Renal cortical epithelial cell (primary cell): ENCODE results near the gene AGO4. TPM values are rescaled to one million over a fixed set of nuclear protein-coding genes. Genes with fewer than 3 reads are reported as not detected.
"Not testable (repeated sequence)": the region's sequence is repeated elsewhere in the genome, so short reads cannot be mapped to it uniquely, and the experiment has no call there.

ENCODE experiments used
- DNase-seq: peaks from one replicate; pipeline ENCODE4 v3.0.0-alpha.2; 2011; ENCODE audit warnings: low read depth
- total RNA-seq: library from RNA; depleted of rRNA; stranded (reverse); fragments of >200 nt; gene quantifications from 2 replicates; pipeline ENCODE4 v1.2.3, GENCODE V29; 2014

The AGO4 gene
- total RNA-seq: 12.5 and 19.9 TPM in 2 replicates

- DNase-seq: no peak
These were observed at the start of gene AGO4 for GRCh38 chr1:35807614-35808449. Gene AGO4 (plus strand): TSS chr1:35808016. CDS start chr1:35808417, 401 bp downstream.

GRCh38 chr1:35762141-35762540 is 45.7 kb upstream of the AGO4 start:
- no peak for DNase-seq

DNA sequence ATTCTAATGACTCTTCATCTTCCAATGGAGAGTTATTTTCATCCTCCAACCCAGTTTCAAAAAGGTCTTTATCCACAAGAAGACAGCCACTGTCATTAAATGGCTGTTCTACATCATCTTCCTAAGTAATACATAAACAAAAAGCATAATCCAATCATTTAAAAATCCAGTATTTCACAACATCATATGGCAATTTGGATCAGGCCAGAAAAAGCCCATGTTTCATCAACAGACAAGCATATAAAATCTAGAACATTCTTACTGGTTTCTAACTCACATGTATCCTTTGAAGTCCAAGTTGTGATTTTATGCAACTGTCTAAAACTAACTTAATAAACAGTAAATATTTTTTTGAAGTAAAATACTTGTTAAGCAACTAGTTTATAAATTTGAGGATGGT is 44.6 kb upstream of the AGO4 start:
- no peak for DNase-seq

DNA sequence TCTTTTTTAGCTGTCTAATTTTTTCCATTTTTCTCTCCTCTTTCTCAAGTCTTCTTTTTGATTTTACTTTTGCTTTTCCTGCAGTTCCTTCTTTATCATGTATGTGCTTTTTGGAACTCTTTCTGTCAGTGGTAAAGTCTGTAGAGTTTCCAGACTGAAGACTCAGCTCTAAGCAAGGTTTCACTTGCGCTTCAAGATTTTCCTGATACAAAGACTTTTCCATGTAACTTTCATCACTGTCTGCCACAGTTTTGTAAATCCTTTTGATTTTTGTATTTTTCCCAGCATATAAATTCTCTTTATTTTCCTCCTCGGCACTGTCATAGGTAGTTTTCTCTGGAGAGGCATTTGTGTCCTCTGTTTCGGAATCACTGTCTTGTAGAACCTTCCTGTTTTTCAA is 43.5 kb upstream of the AGO4 start:
- no peak for DNase-seq

DNA sequence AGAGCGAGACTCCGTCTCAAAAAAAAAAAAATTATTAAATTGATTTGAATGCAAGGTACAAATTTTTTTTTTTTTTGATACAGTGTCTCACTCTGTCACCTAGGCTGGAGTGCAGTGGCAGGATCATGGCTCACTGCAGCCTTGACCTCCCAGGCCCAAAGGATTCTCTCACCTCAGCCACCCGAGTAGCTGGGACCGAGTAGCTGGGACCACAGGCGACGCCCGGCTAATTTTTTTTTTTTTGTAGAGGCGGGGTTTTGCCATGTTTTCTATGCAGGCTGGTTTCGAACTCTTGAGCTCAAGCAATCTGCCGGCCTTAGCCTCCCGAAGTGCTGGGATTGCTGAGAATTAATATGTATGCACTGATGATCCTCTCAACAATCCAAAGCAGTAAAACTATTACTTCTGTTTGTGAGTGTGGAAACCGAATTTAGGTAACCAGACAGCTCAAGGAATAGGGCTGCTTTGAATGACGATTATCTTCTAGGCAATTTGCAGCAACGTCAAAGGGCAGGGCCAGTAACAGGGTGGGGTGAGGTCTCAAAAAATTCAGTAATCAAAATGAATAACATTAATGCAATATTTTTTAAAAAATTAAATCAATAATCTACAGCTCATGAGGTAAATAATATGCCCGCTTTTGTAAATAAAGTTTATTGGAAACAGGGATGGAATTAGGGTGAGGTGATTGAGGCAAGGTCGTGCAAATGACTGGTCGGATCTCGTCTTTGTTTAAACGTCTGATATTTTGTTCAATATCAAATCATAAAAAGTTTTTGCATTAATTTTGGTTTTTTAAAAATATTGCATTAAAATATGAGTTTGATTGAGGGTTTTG is 39.2 kb upstream of the AGO4 start:
- no peak for DNase-seq

- DNase-seq: peak; percentile 71
These were observed 38.5 kb upstream of the AGO4 start for GRCh38 chr1:35769188-35769758.

GRCh38 chr1:35773711-35774110 is 34.1 kb upstream of the AGO4 start:
- DNase-seq: no peak

DNA sequence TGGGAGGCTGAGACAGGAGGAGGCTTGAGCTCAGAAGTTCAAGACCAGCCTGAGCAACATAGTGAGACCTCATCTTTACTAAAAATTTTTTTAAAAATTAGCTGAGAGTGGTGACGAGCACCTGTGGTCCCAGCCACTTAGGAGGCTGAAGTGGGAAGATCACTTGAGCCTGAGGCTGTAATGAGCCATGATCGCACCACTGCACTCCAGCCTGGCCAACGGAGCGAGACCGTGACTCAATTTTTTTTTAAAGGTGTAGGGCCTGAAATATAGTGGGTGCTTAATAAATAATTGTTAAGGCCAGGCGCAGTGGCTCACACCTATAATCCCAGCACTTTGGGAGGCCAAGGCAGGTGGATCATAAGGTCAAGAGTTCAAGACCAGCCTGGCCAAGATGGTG is 31.6 kb upstream of the AGO4 start:
- not testable (repeated sequence) for DNase-seq

DNA sequence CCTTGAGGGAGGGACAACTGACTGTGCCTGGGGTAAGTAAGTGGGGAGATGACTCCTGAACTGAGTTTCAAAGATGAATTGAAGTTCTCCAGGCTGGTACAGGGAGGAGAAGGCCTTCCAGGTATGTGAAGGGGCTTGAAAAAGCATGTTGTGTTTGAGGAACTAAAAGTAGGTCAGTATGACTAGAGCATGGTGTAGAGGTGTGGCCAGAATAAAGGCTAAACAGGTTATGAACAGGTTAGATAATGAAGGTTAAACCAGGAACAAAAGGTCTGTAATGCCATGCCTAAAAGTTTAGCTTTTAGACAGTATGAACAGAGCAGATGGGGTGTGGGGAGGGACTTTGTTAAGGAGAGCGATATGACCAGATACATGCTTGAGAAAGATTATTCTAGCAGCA is 30.7 kb upstream of the AGO4 start:
- no peak for DNase-seq

DNA sequence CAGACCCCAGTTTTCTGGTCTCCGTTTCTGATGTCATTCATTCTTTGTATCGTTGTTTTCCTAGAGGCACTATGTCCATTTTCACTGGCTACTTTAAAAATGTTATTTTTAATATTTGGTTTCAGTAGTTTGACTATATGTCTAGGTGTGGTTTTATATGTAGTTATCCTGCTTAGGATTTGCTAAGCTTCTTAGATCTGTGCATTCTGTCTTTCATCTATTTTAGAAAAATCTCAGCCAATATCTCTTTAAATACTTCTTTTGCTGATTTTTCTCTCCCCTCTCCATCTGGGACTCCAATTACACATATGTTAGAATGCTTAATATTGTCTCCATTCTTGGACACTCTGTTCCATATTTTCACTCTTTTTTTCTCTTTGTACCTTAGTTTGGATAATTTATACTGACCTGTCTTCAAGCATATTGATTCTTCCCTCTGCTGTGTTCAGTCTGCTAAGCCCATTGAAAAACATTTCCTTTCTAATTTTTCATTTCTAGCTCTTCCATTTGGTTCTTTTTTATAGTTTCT is 24.7 kb upstream of the AGO4 start:
- no peak for DNase-seq

- DNase-seq: not testable (repeated sequence)
These were observed 23.5 kb upstream of the AGO4 start for GRCh38 chr1:35784364-35784763.

GRCh38 chr1:35788139-35788538 is 19.7 kb upstream of the AGO4 start:
- DNase-seq: no peak

- no peak for DNase-seq
These were observed 17.1 kb upstream of the AGO4 start for GRCh38 chr1:35790670-35791069.

DNA sequence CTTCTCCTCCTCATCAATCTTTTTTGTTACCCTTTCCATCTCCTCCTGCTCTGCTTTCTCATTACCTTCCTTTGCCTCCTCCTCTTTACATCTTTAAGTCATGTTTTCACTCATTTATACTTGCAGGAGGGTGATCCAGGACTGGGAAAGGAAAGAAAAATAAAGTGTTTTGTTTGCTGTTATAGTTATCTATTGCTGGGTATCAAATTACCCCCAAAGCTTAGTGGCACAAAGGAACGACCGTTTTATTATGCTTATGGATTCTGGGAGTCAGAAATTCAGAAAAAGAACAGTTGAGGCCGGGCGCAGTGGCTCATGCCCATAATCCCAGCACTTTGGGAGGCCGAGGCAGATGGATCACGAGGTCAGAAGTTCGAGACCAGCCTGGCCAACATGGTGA is 12.5 kb upstream of the AGO4 start:
- no peak for DNase-seq

DNA sequence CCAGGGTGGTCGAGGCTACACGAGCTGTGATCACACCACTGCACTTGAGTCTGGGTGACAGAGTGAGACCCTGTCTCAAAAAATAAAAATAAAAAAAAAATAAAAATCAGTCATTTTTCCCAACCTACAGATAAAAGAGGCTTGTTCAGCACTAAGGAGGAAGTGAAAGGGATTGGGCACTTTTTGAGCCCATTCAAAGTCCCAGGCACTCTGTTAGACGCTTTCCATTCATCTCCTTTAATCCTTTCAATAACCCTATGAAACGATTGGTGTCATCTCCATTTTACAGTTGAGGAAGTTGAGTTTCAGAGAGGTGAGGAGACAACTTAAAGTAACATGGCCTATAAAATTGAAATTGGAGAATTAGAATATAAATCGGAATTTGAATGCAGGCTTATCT is 10.4 kb upstream of the AGO4 start:
- no peak for DNase-seq

DNA sequence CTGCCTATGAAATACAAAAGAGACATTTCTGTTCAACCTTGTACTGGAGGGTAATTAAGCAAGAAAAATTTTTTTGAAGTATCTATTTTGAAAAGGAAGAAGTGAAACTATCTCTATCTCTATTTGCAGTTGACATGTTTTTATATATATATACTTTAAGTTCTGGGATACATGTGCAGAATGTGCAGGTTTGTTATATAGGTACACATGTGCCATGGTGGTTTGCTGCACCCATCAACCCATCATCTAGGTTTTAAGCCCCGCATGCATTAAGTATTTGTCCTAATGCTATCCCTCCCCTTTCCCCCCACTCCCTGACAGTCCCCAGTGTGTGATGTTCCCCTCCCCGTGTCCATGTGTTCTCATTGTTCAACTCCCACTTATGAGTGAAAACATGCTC is 9.8 kb upstream of the AGO4 start:
- DNase-seq: not testable (repeated sequence)

DNA sequence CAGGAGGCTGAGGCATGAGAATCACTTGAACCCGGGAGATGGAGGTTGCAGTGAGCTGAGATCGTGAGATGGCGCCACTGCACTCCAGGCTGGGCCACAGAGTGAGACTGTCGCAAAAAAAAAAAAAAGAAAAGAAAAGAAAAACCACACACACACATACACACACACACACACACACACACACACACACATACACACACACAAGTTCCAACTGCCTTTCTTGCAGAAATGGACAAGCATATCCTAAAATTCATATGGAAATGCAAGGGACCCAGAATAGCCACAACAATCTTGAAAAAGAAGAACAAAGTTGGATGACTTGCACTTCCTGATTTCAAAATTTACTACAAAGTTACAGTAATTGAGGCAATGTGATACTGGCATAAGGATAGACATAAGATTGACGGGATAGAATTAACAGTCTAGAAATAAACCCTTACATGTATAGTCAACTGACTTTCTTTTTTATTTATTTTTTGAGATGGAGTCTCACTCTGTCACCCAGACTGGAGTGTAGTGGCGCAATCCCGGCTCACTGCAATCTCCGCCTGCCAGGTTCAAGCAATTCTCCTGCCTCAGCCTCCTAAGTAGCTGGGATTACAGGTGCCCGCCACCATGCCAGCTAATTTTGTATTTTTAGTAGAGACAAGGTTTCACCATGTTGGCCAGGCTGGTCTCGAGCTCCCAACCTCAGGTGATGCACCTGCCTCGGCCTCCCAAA is 7.5 kb upstream of the AGO4 start:
- DNase-seq: not testable (repeated sequence)

DNA sequence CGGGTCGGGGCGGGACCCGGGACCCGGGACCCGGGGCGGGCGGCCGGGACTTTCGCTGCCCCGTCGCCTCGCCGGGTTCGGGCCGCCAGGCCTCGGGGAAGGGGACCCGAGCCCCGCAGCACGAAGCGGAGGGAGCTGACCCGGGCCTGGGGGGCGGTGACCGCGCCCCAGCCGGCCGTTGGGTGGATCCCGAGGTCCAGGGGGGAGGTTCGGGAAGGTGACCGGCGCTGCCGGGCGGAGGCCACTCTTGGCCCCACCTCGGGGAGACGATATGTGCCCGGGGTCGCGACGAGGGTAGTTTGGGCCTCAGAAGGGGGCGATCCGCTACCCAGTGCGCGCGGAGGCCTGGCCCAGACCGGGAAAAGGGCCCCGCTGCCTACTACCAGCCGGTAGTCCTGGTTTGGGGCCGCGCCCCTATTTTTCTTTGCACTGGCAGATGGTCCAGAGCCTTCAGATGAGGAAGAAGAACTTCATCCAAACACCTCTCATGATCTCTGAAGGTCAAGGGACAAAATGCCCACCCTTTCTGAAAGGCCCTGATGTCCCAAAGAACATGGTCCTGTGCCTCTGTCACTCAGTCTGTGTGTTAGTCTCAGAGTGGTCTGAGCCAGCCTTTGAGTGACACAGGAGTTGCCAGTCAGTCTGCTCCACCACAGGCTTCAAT is 766 bp downstream of the AGO4 start:
- DNase-seq: peak; percentile 38

- DNase-seq: no peak
These were observed 1.6 kb downstream of the AGO4 start for GRCh38 chr1:35809114-35810095.
